ENCODE measurements around the gene BCL7B. TPM values are rescaled to one million over a fixed set of nuclear protein-coding genes. Genes with fewer than 3 reads are reported as not detected.

The BCL7B gene
- total RNA-seq, 1 donor from 2014 or later, result 39.7 TPM

DNA sequence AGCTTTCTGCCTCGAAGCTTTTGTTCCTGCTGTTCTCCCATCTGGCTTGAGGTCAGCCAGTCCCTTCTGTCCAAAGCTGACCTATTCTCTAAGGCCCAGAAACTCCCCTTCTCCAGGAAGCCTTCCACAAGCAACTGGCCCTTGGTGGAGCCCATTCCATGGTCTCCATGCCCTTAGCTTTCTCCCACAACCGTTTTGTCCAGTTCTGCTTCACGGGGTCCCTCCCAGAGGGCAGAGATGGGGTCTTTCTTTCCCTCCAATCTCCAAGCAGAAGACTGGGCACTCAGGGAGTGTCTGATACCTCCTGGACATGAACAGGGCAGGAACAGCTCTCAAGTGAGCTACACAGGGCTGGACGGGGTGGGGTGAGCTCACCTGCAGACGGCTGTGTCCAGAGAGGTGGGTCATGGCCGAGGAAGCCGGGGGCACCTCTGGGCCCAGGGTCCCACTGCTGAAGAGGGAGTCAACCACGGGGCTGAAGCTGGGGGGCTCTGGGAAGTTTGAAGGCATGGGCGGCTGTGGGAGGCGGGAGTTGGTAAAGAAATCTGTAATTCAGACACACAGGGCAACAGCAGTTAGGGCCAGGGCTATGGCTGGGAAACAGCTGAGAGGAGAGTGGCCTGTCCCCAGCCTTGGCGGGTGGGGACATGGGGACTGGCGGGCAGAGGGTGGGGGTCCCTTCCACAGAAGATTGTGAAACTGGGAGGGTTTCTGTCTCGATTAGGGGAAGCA is 41.8 kb upstream of the BCL7B start:
- no peaks in the 10 kb centered on the region for H3K36me3 Mint-ChIP-seq (ENCODE audit: low read depth)
- H3K27ac Mint-ChIP-seq (ENCODE audit: unreplicated experiment), result no peak overlapping the region
- TF ChIP-seq, protein P1, sequence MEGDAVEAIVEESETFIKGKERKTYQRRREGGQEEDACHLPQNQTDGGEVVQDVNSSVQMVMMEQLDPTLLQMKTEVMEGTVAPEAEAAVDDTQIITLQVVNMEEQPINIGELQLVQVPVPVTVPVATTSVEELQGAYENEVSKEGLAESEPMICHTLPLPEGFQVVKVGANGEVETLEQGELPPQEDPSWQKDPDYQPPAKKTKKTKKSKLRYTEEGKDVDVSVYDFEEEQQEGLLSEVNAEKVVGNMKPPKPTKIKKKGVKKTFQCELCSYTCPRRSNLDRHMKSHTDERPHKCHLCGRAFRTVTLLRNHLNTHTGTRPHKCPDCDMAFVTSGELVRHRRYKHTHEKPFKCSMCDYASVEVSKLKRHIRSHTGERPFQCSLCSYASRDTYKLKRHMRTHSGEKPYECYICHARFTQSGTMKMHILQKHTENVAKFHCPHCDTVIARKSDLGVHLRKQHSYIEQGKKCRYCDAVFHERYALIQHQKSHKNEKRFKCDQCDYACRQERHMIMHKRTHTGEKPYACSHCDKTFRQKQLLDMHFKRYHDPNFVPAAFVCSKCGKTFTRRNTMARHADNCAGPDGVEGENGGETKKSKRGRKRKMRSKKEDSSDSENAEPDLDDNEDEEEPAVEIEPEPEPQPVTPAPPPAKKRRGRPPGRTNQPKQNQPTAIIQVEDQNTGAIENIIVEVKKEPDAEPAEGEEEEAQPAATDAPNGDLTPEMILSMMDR (IDR thresholded peaks at IDR 0.05), result no peak
- H3K27me3 Mint-ChIP-seq (ENCODE audit: low read depth), result peaks cover 15% of the 10 kb centered on the region
- no peak overlapping the region for H3K4me3 Mint-ChIP-seq (ENCODE audit: unreplicated experiment)
- H3K9me3 Mint-ChIP-seq (ENCODE audit: low read depth), result no peaks in the 10 kb centered on the region
- no peak for DNase-seq (ENCODE audit: low spot score)
- H3K4me1 Mint-ChIP-seq (ENCODE audit: low read depth), result no peaks in the 10 kb centered on the region

DNA sequence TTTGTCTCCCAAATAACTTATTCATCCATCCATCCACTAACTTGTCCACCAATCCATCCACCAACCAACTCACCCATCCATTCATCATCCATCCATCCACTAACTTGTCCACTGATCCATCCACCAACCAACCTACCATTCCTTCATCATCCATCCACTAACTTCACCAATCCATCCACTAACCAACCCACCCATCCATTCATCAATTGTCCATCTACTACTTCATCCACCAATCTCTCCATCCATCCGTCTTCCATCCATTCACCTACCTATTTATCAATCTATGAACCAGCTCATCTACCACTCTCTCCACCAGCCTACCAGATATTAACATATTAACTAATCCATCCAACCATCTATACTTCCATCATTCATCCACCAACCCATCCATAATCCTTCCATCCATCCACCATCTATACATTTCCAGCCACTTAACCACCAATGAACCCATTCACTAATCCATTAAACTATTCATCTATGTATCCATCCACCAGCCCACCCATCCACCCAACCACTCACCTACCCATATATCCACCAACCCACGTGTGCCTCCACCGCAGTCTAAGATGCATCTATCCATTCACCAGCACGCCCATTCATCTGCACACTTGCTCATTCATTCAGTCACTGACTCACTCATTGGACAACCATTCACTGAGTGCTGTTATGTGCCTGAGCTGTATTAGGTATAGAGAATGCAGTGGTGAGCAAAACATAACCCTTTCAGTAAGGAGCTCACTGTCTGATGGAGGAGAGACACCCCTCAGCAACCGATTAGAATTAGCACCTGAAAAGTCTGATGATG is 40.7 kb upstream of the BCL7B start:
- Mint-ChIP-seq H3K4me1 (ENCODE audit: low read depth) (no peaks in the 10 kb centered on the region), H3K27me3 (ENCODE audit: low read depth) (peaks cover 15% of the 10 kb centered on the region), H3K27ac (ENCODE audit: unreplicated experiment) (no peak overlapping the region), H3K36me3 (ENCODE audit: low read depth) (no peaks in the 10 kb centered on the region), H3K4me3 (ENCODE audit: unreplicated experiment) (no peak overlapping the region), H3K9me3 (ENCODE audit: low read depth) (no peaks in the 10 kb centered on the region)
- TF ChIP-seq, protein P1 (IDR thresholded peaks at IDR 0.05), result no peak
- no peak for DNase-seq (ENCODE audit: low spot score)

DNA sequence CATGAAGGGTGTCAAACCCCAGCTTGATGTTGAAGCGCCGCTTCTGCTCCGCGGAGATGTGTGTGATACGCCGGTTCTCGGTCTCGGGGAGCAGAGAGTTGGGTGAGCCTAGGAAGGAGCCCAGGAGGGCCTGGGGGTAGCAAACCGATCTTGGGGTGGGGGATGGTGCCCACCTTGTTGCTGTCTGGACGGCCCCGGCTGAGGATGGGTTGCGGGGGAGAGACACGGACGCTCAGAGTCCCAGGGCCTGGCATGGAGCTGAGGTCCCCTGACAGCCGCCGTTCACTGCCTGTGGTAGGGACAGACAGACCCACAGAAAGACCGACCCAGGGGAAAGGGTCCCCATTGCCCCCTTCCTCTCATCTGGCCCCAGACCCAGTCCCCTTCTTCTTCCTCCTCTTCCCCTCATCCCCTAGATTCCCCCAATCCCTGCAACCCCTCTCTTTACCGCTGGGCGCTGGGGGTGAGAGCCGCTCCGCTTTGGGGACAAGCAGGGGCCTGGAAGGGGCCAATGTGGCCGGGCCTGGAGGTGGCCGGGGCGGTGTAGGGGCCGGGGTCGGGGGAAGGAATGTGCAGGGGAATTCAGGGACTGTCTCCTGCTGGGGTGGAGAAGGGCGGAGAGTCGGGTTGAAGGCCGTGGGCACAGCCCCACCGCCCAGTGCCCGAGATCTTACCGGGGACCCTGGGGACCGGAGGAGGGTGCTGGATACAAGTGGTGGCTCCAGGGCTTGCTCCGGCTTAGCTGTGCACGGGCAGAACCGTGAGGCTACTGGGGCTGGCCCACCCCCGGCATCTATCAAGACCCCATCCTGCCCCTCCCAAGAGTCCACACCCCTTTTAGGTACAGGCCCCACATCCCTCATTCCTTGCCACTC is 38.9 kb upstream of the BCL7B start:
- H3K27ac Mint-ChIP-seq (ENCODE audit: unreplicated experiment), result no peak overlapping the region
- TF ChIP-seq, protein P1 (IDR thresholded peaks at IDR 0.05), result no peak

DNA sequence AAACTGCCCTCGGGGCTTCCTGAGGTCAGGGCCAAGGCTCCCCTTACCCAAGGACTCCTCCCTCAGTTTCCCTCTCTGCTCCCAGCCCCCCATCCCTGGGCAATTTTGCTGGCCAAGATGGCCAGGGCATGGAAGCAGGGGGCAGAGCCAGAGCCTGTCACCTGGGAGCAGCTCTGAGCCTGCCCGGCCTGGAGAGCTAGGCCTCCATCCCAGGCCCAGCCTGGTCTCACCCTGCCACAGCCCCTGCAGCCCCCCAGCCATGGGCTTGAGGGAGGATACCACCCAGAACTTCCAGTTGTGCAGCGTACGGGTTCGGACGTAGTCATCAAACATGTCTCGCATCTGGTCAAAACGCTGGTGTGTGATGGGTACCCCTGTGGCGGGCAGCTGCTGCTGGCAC is 37.9 kb upstream of the BCL7B start:
- Mint-ChIP-seq H3K4me3 (ENCODE audit: unreplicated experiment) (no peak overlapping the region), H3K36me3 (ENCODE audit: low read depth) (peaks cover 1% of the 10 kb centered on the region), H3K4me1 (ENCODE audit: low read depth) (no peaks in the 10 kb centered on the region), H3K27ac (ENCODE audit: unreplicated experiment) (no peak overlapping the region), H3K27me3 (ENCODE audit: low read depth) (peaks cover 17% of the 10 kb centered on the region), H3K9me3 (ENCODE audit: low read depth) (no peaks in the 10 kb centered on the region)
- no peak for DNase-seq (ENCODE audit: low spot score)
- TF ChIP-seq, protein P1 (IDR thresholded peaks at IDR 0.05), result no peak

More for the DNA sequence above, 38.9 kb upstream of the BCL7B start:
- H3K4me1 Mint-ChIP-seq (ENCODE audit: low read depth), result no peaks in the 10 kb centered on the region
- peaks cover 17% of the 10 kb centered on the region for H3K27me3 Mint-ChIP-seq (ENCODE audit: low read depth)
- no peaks in the 10 kb centered on the region for H3K9me3 Mint-ChIP-seq (ENCODE audit: low read depth)
- no peak for DNase-seq (ENCODE audit: low spot score)
- H3K4me3 Mint-ChIP-seq (ENCODE audit: unreplicated experiment), result no peak overlapping the region
- peaks cover 1% of the 10 kb centered on the region for H3K36me3 Mint-ChIP-seq (ENCODE audit: low read depth)

Measured in chondrocyte (in vitro differentiated cells).